DND-41 (cell line): Measurements from ENCODE around the gene NFKB2.

ENCODE experiments used
- EZH2 ChIP-seq: IDR thresholded peaks from 3 replicates; pipeline ENCODE4 v1.6.1; 2012; ENCODE audit warnings: borderline replicate concordance, low read depth, mild to moderate bottlenecking, moderate library complexity, low read length, inconsistent platforms; ENCODE audit not compliant: severe bottlenecking
- TF ChIP-seq, protein P1 (sequence below): IDR thresholded peaks from 2 replicates; pipeline ENCODE4 v1.5.1; 2012; ENCODE audit warnings: borderline replicate concordance, low read length, moderate library complexity, mild to moderate bottlenecking; ENCODE audit not compliant: poor library complexity, severe bottlenecking; ENCODE audit errors: extremely low read depth

GRCh38 chr10:102379383-102379782 is 16.1 kb upstream of the NFKB2 start:
- TF ChIP-seq, protein P1, sequence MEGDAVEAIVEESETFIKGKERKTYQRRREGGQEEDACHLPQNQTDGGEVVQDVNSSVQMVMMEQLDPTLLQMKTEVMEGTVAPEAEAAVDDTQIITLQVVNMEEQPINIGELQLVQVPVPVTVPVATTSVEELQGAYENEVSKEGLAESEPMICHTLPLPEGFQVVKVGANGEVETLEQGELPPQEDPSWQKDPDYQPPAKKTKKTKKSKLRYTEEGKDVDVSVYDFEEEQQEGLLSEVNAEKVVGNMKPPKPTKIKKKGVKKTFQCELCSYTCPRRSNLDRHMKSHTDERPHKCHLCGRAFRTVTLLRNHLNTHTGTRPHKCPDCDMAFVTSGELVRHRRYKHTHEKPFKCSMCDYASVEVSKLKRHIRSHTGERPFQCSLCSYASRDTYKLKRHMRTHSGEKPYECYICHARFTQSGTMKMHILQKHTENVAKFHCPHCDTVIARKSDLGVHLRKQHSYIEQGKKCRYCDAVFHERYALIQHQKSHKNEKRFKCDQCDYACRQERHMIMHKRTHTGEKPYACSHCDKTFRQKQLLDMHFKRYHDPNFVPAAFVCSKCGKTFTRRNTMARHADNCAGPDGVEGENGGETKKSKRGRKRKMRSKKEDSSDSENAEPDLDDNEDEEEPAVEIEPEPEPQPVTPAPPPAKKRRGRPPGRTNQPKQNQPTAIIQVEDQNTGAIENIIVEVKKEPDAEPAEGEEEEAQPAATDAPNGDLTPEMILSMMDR, result no peak
- no peak for TF ChIP-seq EZH2
